ENCODE data around the gene HIBADH.
"Not testable (repeated sequence)": the region's sequence is repeated elsewhere in the genome, so short reads cannot be mapped to it uniquely, and the experiment has no call there.

HIBADH gene

GRCh38 chr7:27640884-27641574, 21.7 kb downstream of the HIBADH start:
- no peak for TF ChIP-seq CTCF (IDR thresholded peaks at IDR 0.05; ENCODE audit: low read depth, low read length, missing control alignments)
- no peak for DNase-seq (ENCODE audit: extremely low read depth, low read depth)
- H3K4me3 ChIP-seq (replicated peaks; ENCODE audit: low read depth, low read length) = no peak overlapping the region

- DNase-seq (ENCODE audit: extremely low read depth, low read depth) = no peak
- no peak overlapping the region for H3K4me3 ChIP-seq (replicated peaks; ENCODE audit: low read depth, low read length)
- no peak for TF ChIP-seq CTCF (IDR thresholded peaks at IDR 0.05; ENCODE audit: low read depth, low read length, missing control alignments)
These were observed 22.8 kb downstream of the HIBADH start for GRCh38 chr7:27639851-27640250.

- not testable (repeated sequence) for H3K4me3 ChIP-seq (replicated peaks; ENCODE audit: low read depth, low read length); DNase-seq (ENCODE audit: extremely low read depth, low read depth)
These were observed 23.6 kb downstream of the HIBADH start for GRCh38 chr7:27639048-27639447.

GRCh38 chr7:27636326-27637006, 26.2 kb downstream of the HIBADH start:
- no peak overlapping the region for H3K4me3 ChIP-seq (replicated peaks; ENCODE audit: low read depth, low read length)
- DNase-seq (ENCODE audit: extremely low read depth, low read depth) = no peak
- TF ChIP-seq CTCF (IDR thresholded peaks at IDR 0.05; ENCODE audit: low read depth, low read length, missing control alignments) = no peak

- no peak for DNase-seq (ENCODE audit: extremely low read depth, low read depth)
- no peak overlapping the region for H3K4me3 ChIP-seq (replicated peaks; ENCODE audit: low read depth, low read length)
- TF ChIP-seq CTCF (IDR thresholded peaks at IDR 0.05; ENCODE audit: low read depth, low read length, missing control alignments) = no peak
These were observed 27.0 kb downstream of the HIBADH start for GRCh38 chr7:27635728-27636127.

GRCh38 chr7:27634671-27635493, 27.8 kb downstream of the HIBADH start:
- no peak for TF ChIP-seq CTCF (IDR thresholded peaks at IDR 0.05; ENCODE audit: low read depth, low read length, missing control alignments)

GRCh38 chr7:27633062-27633461, 29.6 kb downstream of the HIBADH start:
- no peak overlapping the region for H3K4me3 ChIP-seq (replicated peaks; ENCODE audit: low read depth, low read length)
- no peak for TF ChIP-seq CTCF (IDR thresholded peaks at IDR 0.05; ENCODE audit: low read depth, low read length, missing control alignments)
- DNase-seq (ENCODE audit: extremely low read depth, low read depth) = no peak

More at GRCh38 chr7:27634671-27635493, 27.8 kb downstream of the HIBADH start:
- DNase-seq (ENCODE audit: extremely low read depth, low read depth) = no peak
- H3K4me3 ChIP-seq (replicated peaks; ENCODE audit: low read depth, low read length) = no peak overlapping the region
